MG63 (cell line): ENCODE measurements around the gene TUBB6. TPM values are rescaled to one million over a fixed set of nuclear protein-coding genes. Genes with fewer than 3 reads are reported as not detected.

ENCODE experiments used
- DNase-seq: peaks from one replicate; pipeline ENCODE4 v3.0.0-alpha.2; 2020
- H3K27me3 ChIP-seq: fragments of 250-450 bp; sonication (Bioruptor Pico); 2 replicates; pipeline ENCODE4 v1.5.1; 2020; ENCODE audit warnings: mild to moderate bottlenecking, moderate library complexity
- H3K36me3 ChIP-seq: fragments of 250-450 bp; sonication (Bioruptor Pico); 2 replicates; pipeline ENCODE4 v1.5.1; 2020; ENCODE audit warnings: mild to moderate bottlenecking, moderate library complexity
- H3K4me3 ChIP-seq: fragments of 250-450 bp; sonication (Bioruptor Pico); 2 replicates; pipeline ENCODE4 v1.5.1; 2020; ENCODE audit warnings: mild to moderate bottlenecking, moderate library complexity
- H3K9me3 ChIP-seq: fragments of 250-450 bp; sonication (Bioruptor Pico); 2 replicates; pipeline ENCODE4 v1.5.1; 2020; ENCODE audit warnings: mild to moderate bottlenecking, moderate library complexity
- total RNA-seq: library from RNA; depleted of rRNA; stranded (reverse); fragments of >200 nt; shearing (Covaris generic); gene quantifications from 2 replicates; pipeline ENCODE4 v1.2.3, GENCODE V29; 2014; ENCODE audit warnings: low replicate concordance

TUBB6 gene
- total RNA-seq, 1 experiment from 2014 or later: 503 TPM

GRCh38 chr18:12305930-12306629 is 2.0 kb upstream of the TUBB6 start:
- Histone ChIP-seq H3K4me3 (peak overlapping the region; percentile 83), H3K27me3 (no peaks in the 10 kb centered on the region), H3K36me3 (peaks cover 24% of the 10 kb centered on the region), H3K9me3 (no peaks in the 10 kb centered on the region)
- no peak for DNase-seq

- Histone ChIP-seq H3K9me3 (peaks cover 6% of the 10 kb centered on the region), H3K4me3 (peak overlapping the region; percentile 83), H3K27me3 (no peaks in the 10 kb centered on the region), H3K36me3 (peaks cover 34% of the 10 kb centered on the region)
- peak; percentile 68 for DNase-seq
Observed at GRCh38 chr18:12306752-12307700, 1.0 kb upstream of the TUBB6 start.

GRCh38 chr18:12308386-12309100 is 502 bp downstream of the TUBB6 start:
- Histone ChIP-seq H3K9me3 (peaks cover 6% of the 10 kb centered on the region), H3K36me3 (peaks cover 48% of the 10 kb centered on the region), H3K4me3 (peak overlapping the region; percentile 83), H3K27me3 (no peaks in the 10 kb centered on the region)
- DNase-seq: peak; percentile 83

GRCh38 chr18:12309683-12310198 is 1.7 kb downstream of the TUBB6 start:
- no peak for DNase-seq
- Histone ChIP-seq H3K36me3 (peaks cover 59% of the 10 kb centered on the region), H3K9me3 (peaks cover 6% of the 10 kb centered on the region)

GRCh38 chr18:12310762-12311161 is 2.7 kb downstream of the TUBB6 start:
- DNase-seq: no peak
- peaks cover 6% of the 10 kb centered on the region for H3K9me3 ChIP-seq
- no peaks in the 10 kb centered on the region for H3K27me3 ChIP-seq
- H3K36me3 ChIP-seq: peaks cover 67% of the 10 kb centered on the region
- no peak overlapping the region for H3K4me3 ChIP-seq

More at GRCh38 chr18:12309683-12310198, 1.7 kb downstream of the TUBB6 start:
- Histone ChIP-seq H3K4me3 (peak overlapping the region; percentile 83), H3K27me3 (no peaks in the 10 kb centered on the region)

- no peak for DNase-seq
Observed at GRCh38 chr18:12312976-12313375, 4.9 kb downstream of the TUBB6 start.

GRCh38 chr18:12313530-12314245 is 5.6 kb downstream of the TUBB6 start:
- Histone ChIP-seq H3K9me3 (peaks cover 6% of the 10 kb centered on the region), H3K36me3 (peaks cover 96% of the 10 kb centered on the region), H3K27me3 (no peaks in the 10 kb centered on the region), H3K4me3 (no peak overlapping the region)
- no peak for DNase-seq

More at GRCh38 chr18:12312976-12313375, 4.9 kb downstream of the TUBB6 start:
- peaks cover 6% of the 10 kb centered on the region for H3K9me3 ChIP-seq
- no peaks in the 10 kb centered on the region for H3K27me3 ChIP-seq
- no peak overlapping the region for H3K4me3 ChIP-seq
- H3K36me3 ChIP-seq: peaks cover 90% of the 10 kb centered on the region

GRCh38 chr18:12314591-12315305 is 6.7 kb downstream of the TUBB6 start:
- no peaks in the 10 kb centered on the region for H3K27me3 ChIP-seq
- DNase-seq: no peak
- H3K9me3 ChIP-seq: peaks cover 6% of the 10 kb centered on the region
- H3K4me3 ChIP-seq: no peak overlapping the region
- H3K36me3 ChIP-seq: peaks cover 94% of the 10 kb centered on the region

- DNase-seq: no peak
- peaks cover 6% of the 10 kb centered on the region for H3K9me3 ChIP-seq
- H3K4me3 ChIP-seq: no peak overlapping the region
- H3K36me3 ChIP-seq: peaks cover 94% of the 10 kb centered on the region
- no peaks in the 10 kb centered on the region for H3K27me3 ChIP-seq
Observed at GRCh38 chr18:12315490-12315889, 7.4 kb downstream of the TUBB6 start.

GRCh38 chr18:12315911-12316310 is 7.9 kb downstream of the TUBB6 start:
- H3K36me3 ChIP-seq: peaks cover 94% of the 10 kb centered on the region
- H3K9me3 ChIP-seq: peaks cover 6% of the 10 kb centered on the region
- H3K4me3 ChIP-seq: no peak overlapping the region
- no peaks in the 10 kb centered on the region for H3K27me3 ChIP-seq
- peak; percentile 38 for DNase-seq

- no peak for DNase-seq
- no peaks in the 10 kb centered on the region for H3K9me3 ChIP-seq
- H3K36me3 ChIP-seq: peaks cover 95% of the 10 kb centered on the region
- H3K4me3 ChIP-seq: no peak overlapping the region
- no peaks in the 10 kb centered on the region for H3K27me3 ChIP-seq
Observed at GRCh38 chr18:12317664-12318333, 9.8 kb downstream of the TUBB6 start.

- DNase-seq: no peak
- Histone ChIP-seq H3K4me3 (no peak overlapping the region), H3K36me3 (peaks cover 95% of the 10 kb centered on the region), H3K9me3 (no peaks in the 10 kb centered on the region), H3K27me3 (no peaks in the 10 kb centered on the region)
Observed at GRCh38 chr18:12318334-12318697, 10.3 kb downstream of the TUBB6 start.

- H3K36me3 ChIP-seq: peaks cover 94% of the 10 kb centered on the region
- no peaks in the 10 kb centered on the region for H3K27me3 ChIP-seq
- H3K9me3 ChIP-seq: no peaks in the 10 kb centered on the region
- H3K4me3 ChIP-seq: no peak overlapping the region
- DNase-seq: no peak
Observed at GRCh38 chr18:12318857-12319256, 10.8 kb downstream of the TUBB6 start.

GRCh38 chr18:12321333-12321732 is 13.3 kb downstream of the TUBB6 start:
- peaks cover 92% of the 10 kb centered on the region for H3K36me3 ChIP-seq
- H3K9me3 ChIP-seq: no peaks in the 10 kb centered on the region
- H3K27me3 ChIP-seq: no peaks in the 10 kb centered on the region
- H3K4me3 ChIP-seq: no peak overlapping the region
- no peak for DNase-seq
